ENCODE results near the gene WEE1. TPM values are rescaled to one million over a fixed set of nuclear protein-coding genes. Genes with fewer than 3 reads are reported as not detected.

Gene WEE1
- total and polyA plus RNA-seq, 11 donors: 14.5 to 89.2 (median 51.3) TPM

DNA sequence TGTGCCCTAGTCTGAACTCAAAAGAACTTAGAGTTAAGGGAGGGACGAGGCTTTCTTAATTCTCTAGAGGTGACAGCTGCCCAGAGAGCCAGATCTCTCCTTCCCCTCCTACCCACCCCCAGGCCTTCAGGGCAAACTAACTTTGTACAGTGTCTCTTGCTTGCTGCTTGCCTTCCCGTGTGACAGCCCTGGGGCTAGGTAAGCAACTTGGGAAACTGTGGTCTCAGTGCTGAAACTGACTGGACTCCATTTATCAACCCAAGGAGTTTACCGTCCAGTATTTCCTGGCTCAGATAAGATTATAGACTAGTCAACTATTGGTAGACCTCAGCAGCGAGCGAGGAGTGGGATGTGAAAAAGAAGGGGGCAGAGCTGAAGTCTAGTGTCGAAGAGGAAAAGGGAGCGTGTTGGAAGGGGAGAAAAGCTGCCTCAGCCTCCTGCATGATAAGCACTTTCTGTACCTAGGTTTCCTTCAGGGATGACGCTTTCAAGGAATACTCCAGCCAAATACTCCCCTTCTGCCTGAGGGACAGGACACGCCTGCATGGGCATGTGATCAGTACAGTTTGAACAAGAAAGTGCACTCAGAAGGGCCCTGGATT lies 43.3 kb upstream of the WEE1 start:
- WGBS, 4 donors: 77 to 79% (median 78%) methylated on average over 9 of the region's 9 CpGs
- Histone ChIP-seq H3K4me1 (peaks cover 0 to 33% (median 17%) of the 10 kb centered on the region in 12 donors), H3K9me3 (no peaks in the 10 kb centered on the region), H3K36me3 (peaks cover 0 to 24% (median 15%) of the 10 kb centered on the region in 9 donors), H3K27me3 (no peaks in the 10 kb centered on the region), H3K4me3 (no peak overlapping the region), H3K27ac (no peak overlapping the region)
- TF ChIP-seq, protein P1, sequence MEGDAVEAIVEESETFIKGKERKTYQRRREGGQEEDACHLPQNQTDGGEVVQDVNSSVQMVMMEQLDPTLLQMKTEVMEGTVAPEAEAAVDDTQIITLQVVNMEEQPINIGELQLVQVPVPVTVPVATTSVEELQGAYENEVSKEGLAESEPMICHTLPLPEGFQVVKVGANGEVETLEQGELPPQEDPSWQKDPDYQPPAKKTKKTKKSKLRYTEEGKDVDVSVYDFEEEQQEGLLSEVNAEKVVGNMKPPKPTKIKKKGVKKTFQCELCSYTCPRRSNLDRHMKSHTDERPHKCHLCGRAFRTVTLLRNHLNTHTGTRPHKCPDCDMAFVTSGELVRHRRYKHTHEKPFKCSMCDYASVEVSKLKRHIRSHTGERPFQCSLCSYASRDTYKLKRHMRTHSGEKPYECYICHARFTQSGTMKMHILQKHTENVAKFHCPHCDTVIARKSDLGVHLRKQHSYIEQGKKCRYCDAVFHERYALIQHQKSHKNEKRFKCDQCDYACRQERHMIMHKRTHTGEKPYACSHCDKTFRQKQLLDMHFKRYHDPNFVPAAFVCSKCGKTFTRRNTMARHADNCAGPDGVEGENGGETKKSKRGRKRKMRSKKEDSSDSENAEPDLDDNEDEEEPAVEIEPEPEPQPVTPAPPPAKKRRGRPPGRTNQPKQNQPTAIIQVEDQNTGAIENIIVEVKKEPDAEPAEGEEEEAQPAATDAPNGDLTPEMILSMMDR (IDR thresholded peaks at IDR 0.05): no peak
- no peak for TF ChIP-seq POLR2A (IDR thresholded peaks at IDR 0.05)
- intact Hi-C loops (cut with DNase I): loop anchor here in 7 of 10 donors (5.0 to 10.0 kb wide), 6 partner anchors 75 to 795 kb away; no protein-coding TSS in a partner anchor
- DNase-seq: no peak
- ATAC-seq: no peak

DNA sequence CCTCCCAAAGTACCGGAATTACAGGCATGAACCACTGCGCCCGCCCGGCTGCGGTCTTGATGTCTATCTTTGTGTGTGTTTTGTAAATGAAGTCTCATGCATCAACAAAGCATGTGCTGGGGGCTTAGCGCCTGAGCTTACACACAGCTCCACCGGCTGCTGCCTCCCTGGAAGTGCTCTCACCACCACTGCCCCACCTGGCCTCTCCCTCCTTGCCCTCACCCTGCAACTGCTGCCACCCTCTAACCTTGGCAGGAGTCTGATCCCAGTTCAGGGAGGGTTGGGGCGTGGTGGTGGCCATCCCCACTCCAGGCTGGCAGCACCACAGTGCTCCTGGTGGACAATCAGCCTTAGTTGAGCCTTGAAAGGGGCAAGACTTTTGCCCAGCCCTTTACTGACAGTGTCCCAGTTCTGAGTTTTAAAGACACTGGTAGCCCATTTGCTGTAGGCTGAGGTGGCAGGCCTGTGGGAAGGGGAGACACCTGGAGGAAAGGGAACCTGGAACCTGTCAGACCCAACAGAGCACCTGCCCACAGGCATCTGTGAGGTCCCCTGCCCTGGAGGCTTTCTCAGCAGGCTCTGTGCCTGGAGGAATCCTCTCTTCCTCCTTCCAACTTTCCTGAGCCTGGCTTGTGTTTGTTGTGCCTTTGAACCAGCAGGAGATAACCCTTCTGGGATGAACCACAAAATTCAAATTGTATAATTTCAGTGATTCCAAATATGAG lies 42.4 kb upstream of the WEE1 start:
- WGBS, 4 donors: 94 to 98% (median 97%) methylated on average over 8 of the region's 8 CpGs
- DNase-seq: no peak
- intact Hi-C loops (cut with DNase I): loop anchor here in 7 of 10 donors (5.0 to 10.0 kb wide), 6 partner anchors 74 to 794 kb away; no protein-coding TSS in a partner anchor
- Histone ChIP-seq H3K4me1 (peaks cover 0 to 36% (median 20%) of the 10 kb centered on the region in 12 donors), H3K27me3 (no peaks in the 10 kb centered on the region), H3K4me3 (no peak overlapping the region), H3K36me3 (peaks cover 0 to 18% (median 5%) of the 10 kb centered on the region in 9 donors), H3K9me3 (no peaks in the 10 kb centered on the region), H3K27ac (no peak overlapping the region)
- ATAC-seq: no peak
- TF ChIP-seq, protein P1 (IDR thresholded peaks at IDR 0.05): no peak
- TF ChIP-seq POLR2A (IDR thresholded peaks at IDR 0.05): no peak

GRCh38 chr11:9533058-9533457 lies 40.4 kb upstream of the WEE1 start:
- no peak for DNase-seq
- ATAC-seq: no peak
- intact Hi-C loops (cut with DNase I): loop anchor here in 7 of 10 donors (5.0 to 10.0 kb wide), 6 partner anchors 72 to 792 kb away; no protein-coding TSS in a partner anchor
- H3K27me3 ChIP-seq: no peaks in the 10 kb centered on the region
- peaks cover 0 to 4% (median 0%) of the 10 kb centered on the region in 9 donors for H3K36me3 ChIP-seq
- WGBS, 4 donors: 94 to 97% (median 95%) methylated on average over 9 of the region's 9 CpGs
- H3K27ac ChIP-seq: no peak overlapping the region
- H3K9me3 ChIP-seq: no peaks in the 10 kb centered on the region
- peaks cover 0 to 23% (median 12%) of the 10 kb centered on the region in 12 donors for H3K4me1 ChIP-seq
- TF ChIP-seq, protein P1 (IDR thresholded peaks at IDR 0.05): no peak
- TF ChIP-seq POLR2A (IDR thresholded peaks at IDR 0.05): no peak
- H3K4me3 ChIP-seq: no peak overlapping the region

Data from heart left ventricle (tissue), 16 donors.